Measurements from ENCODE around the gene PCBD1.

PCBD1 gene

GRCh38 chr10:70930263-70931000 lies 42.1 kb upstream of the PCBD1 start:
- no peak overlapping the region for H3K4me3 ChIP-seq (ENCODE audit: low read length)
- no peak overlapping the region for H3K9ac ChIP-seq (ENCODE audit: low read length)
- TF ChIP-seq EZH2phosphoT487 (IDR thresholded peaks at IDR 0.05; ENCODE audit: low read depth) (no peak), CTCF (IDR thresholded peaks at IDR 0.05; ENCODE audit: low read depth, low read length) (no peak)
- no peak overlapping the region for H3K27ac ChIP-seq (ENCODE audit: low read length)
- no peak overlapping the region for H2AFZ ChIP-seq (ENCODE audit: low read depth, low read length)
- no peaks in the 10 kb centered on the region for H3K79me2 ChIP-seq (ENCODE audit: low read length)
- H3K4me1 ChIP-seq (ENCODE audit: low read length) = no peaks in the 10 kb centered on the region
- H4K20me1 ChIP-seq (ENCODE audit: insufficient read depth, low read length) = no peaks in the 10 kb centered on the region
- H3K9me3 ChIP-seq (ENCODE audit: insufficient read depth, low read length) = no peaks in the 10 kb centered on the region
- no peak overlapping the region for H3K4me2 ChIP-seq (ENCODE audit: low read length)
- H3K27me3 ChIP-seq (ENCODE audit: low read depth, low read length) = no peaks in the 10 kb centered on the region
- H3K36me3 ChIP-seq (replicated peaks; ENCODE audit: low read depth, low read length) = no peaks in the 10 kb centered on the region

- Histone ChIP-seq H3K79me2 (ENCODE audit: low read length) (no peaks in the 10 kb centered on the region), H3K27me3 (ENCODE audit: low read depth, low read length) (no peaks in the 10 kb centered on the region), H3K4me3 (ENCODE audit: low read length) (no peak overlapping the region), H4K20me1 (ENCODE audit: insufficient read depth, low read length) (no peaks in the 10 kb centered on the region), H2AFZ (ENCODE audit: low read depth, low read length) (no peak overlapping the region), H3K9ac (ENCODE audit: low read length) (no peak overlapping the region), H3K4me1 (ENCODE audit: low read length) (no peaks in the 10 kb centered on the region), H3K27ac (ENCODE audit: low read length) (no peak overlapping the region), H3K9me3 (ENCODE audit: insufficient read depth, low read length) (no peaks in the 10 kb centered on the region), H3K36me3 (replicated peaks; ENCODE audit: low read depth, low read length) (no peaks in the 10 kb centered on the region), H3K4me2 (ENCODE audit: low read length) (no peak overlapping the region)
- TF ChIP-seq EZH2phosphoT487 (IDR thresholded peaks at IDR 0.05; ENCODE audit: low read depth) = no peak
Measured at GRCh38 chr10:70928140-70928539, 39.8 kb upstream of the PCBD1 start.

- Histone ChIP-seq H3K9ac (ENCODE audit: low read length) (no peak overlapping the region), H3K27ac (ENCODE audit: low read length) (no peak overlapping the region), H3K79me2 (ENCODE audit: low read length) (no peaks in the 10 kb centered on the region), H4K20me1 (ENCODE audit: insufficient read depth, low read length) (no peaks in the 10 kb centered on the region), H3K36me3 (replicated peaks; ENCODE audit: low read depth, low read length) (no peaks in the 10 kb centered on the region), H3K4me2 (ENCODE audit: low read length) (no peak overlapping the region), H2AFZ (ENCODE audit: low read depth, low read length) (no peak overlapping the region), H3K4me1 (ENCODE audit: low read length) (no peaks in the 10 kb centered on the region), H3K4me3 (ENCODE audit: low read length) (no peak overlapping the region), H3K27me3 (ENCODE audit: low read depth, low read length) (no peaks in the 10 kb centered on the region), H3K9me3 (ENCODE audit: insufficient read depth, low read length) (no peaks in the 10 kb centered on the region)
- TF ChIP-seq EZH2phosphoT487 (IDR thresholded peaks at IDR 0.05; ENCODE audit: low read depth) (no peak), CTCF (IDR thresholded peaks at IDR 0.05; ENCODE audit: low read depth, low read length) (no peak)
Measured at GRCh38 chr10:70927189-70927943, 39.0 kb upstream of the PCBD1 start.

GRCh38 chr10:70926226-70927000 lies 38.0 kb upstream of the PCBD1 start:
- H3K4me3 ChIP-seq (ENCODE audit: low read length) = no peak overlapping the region
- H4K20me1 ChIP-seq (ENCODE audit: insufficient read depth, low read length) = no peaks in the 10 kb centered on the region
- H3K9me3 ChIP-seq (ENCODE audit: insufficient read depth, low read length) = no peaks in the 10 kb centered on the region
- H3K36me3 ChIP-seq (replicated peaks; ENCODE audit: low read depth, low read length) = no peaks in the 10 kb centered on the region
- TF ChIP-seq CTCF (IDR thresholded peaks at IDR 0.05; ENCODE audit: low read depth, low read length) (no peak), EZH2phosphoT487 (IDR thresholded peaks at IDR 0.05; ENCODE audit: low read depth) (no peak)
- peaks cover 3% of the 10 kb centered on the region; the same call in 1 of the 2 replicates for H3K4me1 ChIP-seq (ENCODE audit: low read length)
- H2AFZ ChIP-seq (ENCODE audit: low read depth, low read length) = no peak overlapping the region
- no peaks in the 10 kb centered on the region for H3K79me2 ChIP-seq (ENCODE audit: low read length)
- 0 out of 2 replicates have a peak, but pooled peaks cover under 1% of the 10 kb centered on the region for H3K27me3 ChIP-seq (ENCODE audit: low read depth, low read length)
- H3K9ac ChIP-seq (ENCODE audit: low read length) = no peak overlapping the region
- H3K4me2 ChIP-seq (ENCODE audit: low read length) = no peak overlapping the region
- no peak overlapping the region for H3K27ac ChIP-seq (ENCODE audit: low read length)
